IMR-90 (cell line): ENCODE results near the gene PTGR3. TPM values are rescaled to one million over a fixed set of nuclear protein-coding genes. Genes with fewer than 3 reads are reported as not detected.

Experiments
- ATAC-seq: fragments of 200-7000 bp; cut with Tn5 transposase; 2 replicates; pipeline ENCODE4 v1.9.1; 2020; ENCODE audit warnings: low read depth, mild to moderate bottlenecking, moderate library complexity
- BruUV-seq: library from RNA; stranded (reverse); fragments of 400-500 nt; replicated peaks from 2 replicates; lab custom pipeline; 2021; lab: Mats Ljungman, UMichigan
- CTCF ChIA-PET: fragments of 300-600 bp; formaldehyde crosslinking; extraction: SDS; loops from one replicate; lab custom pipeline; 2021; ENCODE audit warnings: antibody characterized with exemption; lab: Yijun Ruan, JAX
- POLR2A ChIA-PET: fragments of 300-600 bp; sonication (Branson Sonifier 250); formaldehyde crosslinking; loops from one replicate; lab custom pipeline; 2022; ENCODE audit warnings: antibody characterized with exemption; ENCODE audit not compliant: unreplicated experiment; lab: Charles Lee
- DNase-seq: peaks from one replicate; pipeline ENCODE4 v3.0.0; 2013
- H2AFZ ChIP-seq: replicated peaks from 2 replicates; pipeline ENCODE3; 2013; ENCODE audit warnings: low read length, mild to moderate bottlenecking; ENCODE audit not compliant: poor library complexity
- H2AK5ac ChIP-seq: 2 replicates; pipeline ENCODE4 v1.6.1; 2013; ENCODE audit warnings: low read depth, low read length, inconsistent platforms
- H2AK9ac ChIP-seq: replicated peaks from 2 replicates; pipeline ENCODE3; 2013; ENCODE audit warnings: mild to moderate bottlenecking, low read depth, low read length, moderate library complexity; ENCODE audit not compliant: poor library complexity
- H2BK120ac ChIP-seq: 2 replicates; pipeline ENCODE4 v1.6.1; 2013; ENCODE audit warnings: low read depth, low read length, inconsistent platforms
- H2BK15ac ChIP-seq: 3 replicates; pipeline ENCODE4 v1.6.1; 2013; ENCODE audit warnings: low read depth, low read length, inconsistent platforms
- H2BK20ac ChIP-seq: 2 replicates; pipeline ENCODE4 v1.6.1; 2013; ENCODE audit warnings: low read depth, mild to moderate bottlenecking, inconsistent platforms, low read length, moderate library complexity
- H2BK5ac ChIP-seq: 2 replicates; pipeline ENCODE4 v1.6.1; 2013; ENCODE audit warnings: mild to moderate bottlenecking, low read depth, low read length, inconsistent platforms; ENCODE audit not compliant: poor library complexity, severe bottlenecking
- H3K14ac ChIP-seq: replicated peaks from 2 replicates; pipeline ENCODE4 v1.6.1; 2013; ENCODE audit warnings: low read depth, low read length, inconsistent platforms
- H3K18ac ChIP-seq: 2 replicates; pipeline ENCODE4 v1.6.1; 2013; ENCODE audit warnings: low read depth, low read length, control low read depth
- H3K23ac ChIP-seq: 2 replicates; pipeline ENCODE4 v1.6.1; 2013; ENCODE audit warnings: low read depth, low read length, inconsistent platforms
- H3K27ac ChIP-seq: 2 replicates; pipeline ENCODE4 v1.5.1; 2013; ENCODE audit warnings: mild to moderate bottlenecking, control low read depth, low read length; ENCODE audit not compliant: insufficient read depth
- H3K27me3 ChIP-seq: 2 replicates; pipeline ENCODE4 v1.6.1; 2013; ENCODE audit warnings: low read length; ENCODE audit not compliant: control insufficient read depth, insufficient read depth
- H3K36me3 ChIP-seq: 2 replicates; pipeline ENCODE4 v1.6.1; 2013; ENCODE audit warnings: low read length, mixed read lengths; ENCODE audit not compliant: control insufficient read depth, insufficient read depth
- H3K4ac ChIP-seq: 2 replicates; pipeline ENCODE4 v1.6.1; 2013; ENCODE audit warnings: low read depth, low read length, inconsistent platforms
- H3K4me1 ChIP-seq: 2 replicates; pipeline ENCODE4 v1.6.1; 2013; ENCODE audit warnings: low read length, mixed read lengths; ENCODE audit not compliant: control insufficient read depth, insufficient read depth
- H3K4me2 ChIP-seq: 2 replicates; pipeline ENCODE4 v1.6.1; 2013; ENCODE audit warnings: low read depth, mild to moderate bottlenecking, control low read depth, low read length, moderate library complexity
- H3K4me3 ChIP-seq: 2 replicates; pipeline ENCODE4 v1.5.1; 2013; ENCODE audit warnings: low read depth, mild to moderate bottlenecking, control low read depth, low read length, moderate library complexity; ENCODE audit not compliant: insufficient read depth
- H3K56ac ChIP-seq: 2 replicates; pipeline ENCODE4 v1.6.1; 2013; ENCODE audit warnings: low read length, inconsistent platforms; ENCODE audit not compliant: insufficient read depth; ENCODE audit errors: extremely low read depth
- H3K79me1 ChIP-seq, 2 experiments: 2 replicates each; pipeline ENCODE4 v1.6.1; 2013; ENCODE audit warnings: low read length in 2 of 2, inconsistent platforms in 1 of 2, low read depth in 1 of 2
- H3K9ac ChIP-seq: 2 replicates; pipeline ENCODE4 v1.6.1; 2013; ENCODE audit warnings: low read depth, low read length, control low read depth
- H3K9me1 ChIP-seq: 2 replicates; pipeline ENCODE4 v1.6.1; 2013; ENCODE audit warnings: low read length, inconsistent platforms; ENCODE audit not compliant: insufficient read depth
- H3K9me3 ChIP-seq: 2 replicates; pipeline ENCODE4 v1.6.1; 2013; ENCODE audit warnings: low read length; ENCODE audit not compliant: control insufficient read depth, insufficient read depth
- H4K20me1 ChIP-seq: 2 replicates; pipeline ENCODE4 v1.6.1; 2013; ENCODE audit warnings: low read length, inconsistent platforms; ENCODE audit not compliant: insufficient read depth
- H4K5ac ChIP-seq: 2 replicates; pipeline ENCODE4 v1.6.1; 2013; ENCODE audit warnings: mild to moderate bottlenecking, low read depth, low read length, control low read depth
- H4K8ac ChIP-seq, 2 experiments: 2 replicates each; pipeline ENCODE4 v1.6.1; 2013; ENCODE audit warnings: low read depth in 2 of 2, low read length in 2 of 2, control low read depth in 1 of 2, inconsistent platforms in 1 of 2
- H4K91ac ChIP-seq: 2 replicates; pipeline ENCODE4 v1.6.1; 2013; ENCODE audit warnings: low read depth, low read length, inconsistent platforms; ENCODE audit not compliant: insufficient read depth
- ELK1 ChIP-seq: fragments of 150-350 bp; IDR thresholded peaks from 2 replicates; pipeline ENCODE4 v1.6.1; 2016; ENCODE audit warnings: low read depth, mild to moderate bottlenecking, low read length, moderate library complexity, borderline replicate concordance
- WGBS, 2 experiments: methylation state at CpG; one replicate each; pipeline versions ENCODE4 v1.1.5 to v1.1.7; 2013; ENCODE audit warnings: missing lambda C conversion rate in 2 of 2; ENCODE audit not compliant: insufficient read length in 1 of 2; ENCODE audit errors: extremely low coverage in 2 of 2; 5-methylcytosine and 5-hydroxymethylcytosine counted together
- dilution Hi-C: fragments of 300-500 bp; cut with HindIII; formaldehyde crosslinking; loops from one replicate; pipeline ENCODE4 v1.14.3; 2018; ENCODE audit warnings: low sequenced_read_pairs; ENCODE audit not compliant: unreplicated experiment
- in situ Hi-C: fragments of 300-500 bp; cut with MboI; formaldehyde crosslinking; loops from 3 replicates; pipeline ENCODE4 v1.14.3; 2019; ENCODE audit warnings: low sequenced_read_pairs, inconsistent platforms, mixed read lengths
- intact Hi-C: fragments of 100-400 bp; cut with micrococcal nuclease; formaldehyde crosslinking; loops from 2 replicates; pipeline ENCODE4 v1.10.0; 2022
- polyA plus RNA-seq, 3 experiments: library from polyadenylated mRNA; depleted of rRNA; stranded (reverse); fragments of >200 nt; gene quantifications; 2 replicates each; pipeline ENCODE4 v1.2.3, GENCODE V29; 2012; ENCODE audit warnings: low replicate concordance in 1 of 3
- total RNA-seq: library from RNA; depleted of rRNA; stranded (reverse); fragments of >200 nt; gene quantifications from 2 replicates; pipeline ENCODE4 v1.2.3, GENCODE V29; 2012

PTGR3 gene
- total and polyA plus RNA-seq, 2 of the 4 experiments (the other 2 are of a cell fraction) = 16.1 to 26.4 TPM

GRCh38 chr18:75248426-75249174 lies 39.7 kb upstream of the PTGR3 start:
- peak overlapping the region; percentile 60 for H3K9ac ChIP-seq
- H3K36me3 ChIP-seq = no peaks in the 10 kb centered on the region
- peak overlapping the region; percentile 72; the same call in 1 of the 2 replicates for H2AK5ac ChIP-seq
- H3K4me1 ChIP-seq = peaks cover 18% of the 10 kb centered on the region
- H2BK5ac ChIP-seq = peak overlapping the region; percentile 88
- H2BK20ac ChIP-seq = peak overlapping the region; percentile 53; the same call in 1 of the 2 replicates
- intact Hi-C loops = no loop called here
- peak overlapping the region; percentile 34 to 75 for H4K8ac ChIP-seq
- CTCF ChIA-PET = no interaction called here
- POLR2A ChIA-PET = no interaction called here
- BruUV-seq = no TSS peak
- H3K18ac ChIP-seq = peak overlapping the region; percentile 84
- H2BK15ac ChIP-seq = peak overlapping the region; percentile 6; the same call in 1 of the 3 replicates
- H3K79me1 ChIP-seq = peaks cover 17 to 46% of the 10 kb centered on the region in 2 experiments; a peak in 3 of 4 replicates
- H3K4me2 ChIP-seq = peak overlapping the region; percentile 86
- peak overlapping the region; percentile 40; the same call in 1 of the 2 replicates for H3K4me3 ChIP-seq
- peak overlapping the region; percentile 24 for H2AFZ ChIP-seq
- DNase-seq (no peak), ATAC-seq (no peak)
- no peak overlapping the region for H3K56ac ChIP-seq
- peak overlapping the region; percentile 87; the same call in 1 of the 2 replicates for H3K14ac ChIP-seq
- H4K20me1 ChIP-seq = no peaks in the 10 kb centered on the region
- H3K27me3 ChIP-seq = no peaks in the 10 kb centered on the region
- peak overlapping the region; percentile 81 for H2BK120ac ChIP-seq
- H3K9me1 ChIP-seq = peaks cover 11% of the 10 kb centered on the region; the same call in 1 of the 2 replicates
- TF ChIP-seq ELK1 = no peak
- no peak overlapping the region for H2AK9ac ChIP-seq
- H4K91ac ChIP-seq = peak overlapping the region; percentile 44
- peak overlapping the region; percentile 76 for H3K4ac ChIP-seq
- in situ Hi-C loops = no loop called here
- no peaks in the 10 kb centered on the region for H3K9me3 ChIP-seq
- WGBS, 2 experiments = 85% methylated on average over 8 of the region's 20 CpGs; no CpG with 5 or more reads in 1 of the 2 experiments
- H3K23ac ChIP-seq = peak overlapping the region; percentile 88; the same call in 1 of the 2 replicates
- H4K5ac ChIP-seq = peak overlapping the region; percentile 93
- dilution Hi-C loops = no loop called here
- H3K27ac ChIP-seq = peak overlapping the region; percentile 72
